Measurements from ENCODE around the gene DOP1B.
A peak's percentile ranks its signal among the peaks of the same experiment; 100 is the strongest.

DOP1B gene, protein sequence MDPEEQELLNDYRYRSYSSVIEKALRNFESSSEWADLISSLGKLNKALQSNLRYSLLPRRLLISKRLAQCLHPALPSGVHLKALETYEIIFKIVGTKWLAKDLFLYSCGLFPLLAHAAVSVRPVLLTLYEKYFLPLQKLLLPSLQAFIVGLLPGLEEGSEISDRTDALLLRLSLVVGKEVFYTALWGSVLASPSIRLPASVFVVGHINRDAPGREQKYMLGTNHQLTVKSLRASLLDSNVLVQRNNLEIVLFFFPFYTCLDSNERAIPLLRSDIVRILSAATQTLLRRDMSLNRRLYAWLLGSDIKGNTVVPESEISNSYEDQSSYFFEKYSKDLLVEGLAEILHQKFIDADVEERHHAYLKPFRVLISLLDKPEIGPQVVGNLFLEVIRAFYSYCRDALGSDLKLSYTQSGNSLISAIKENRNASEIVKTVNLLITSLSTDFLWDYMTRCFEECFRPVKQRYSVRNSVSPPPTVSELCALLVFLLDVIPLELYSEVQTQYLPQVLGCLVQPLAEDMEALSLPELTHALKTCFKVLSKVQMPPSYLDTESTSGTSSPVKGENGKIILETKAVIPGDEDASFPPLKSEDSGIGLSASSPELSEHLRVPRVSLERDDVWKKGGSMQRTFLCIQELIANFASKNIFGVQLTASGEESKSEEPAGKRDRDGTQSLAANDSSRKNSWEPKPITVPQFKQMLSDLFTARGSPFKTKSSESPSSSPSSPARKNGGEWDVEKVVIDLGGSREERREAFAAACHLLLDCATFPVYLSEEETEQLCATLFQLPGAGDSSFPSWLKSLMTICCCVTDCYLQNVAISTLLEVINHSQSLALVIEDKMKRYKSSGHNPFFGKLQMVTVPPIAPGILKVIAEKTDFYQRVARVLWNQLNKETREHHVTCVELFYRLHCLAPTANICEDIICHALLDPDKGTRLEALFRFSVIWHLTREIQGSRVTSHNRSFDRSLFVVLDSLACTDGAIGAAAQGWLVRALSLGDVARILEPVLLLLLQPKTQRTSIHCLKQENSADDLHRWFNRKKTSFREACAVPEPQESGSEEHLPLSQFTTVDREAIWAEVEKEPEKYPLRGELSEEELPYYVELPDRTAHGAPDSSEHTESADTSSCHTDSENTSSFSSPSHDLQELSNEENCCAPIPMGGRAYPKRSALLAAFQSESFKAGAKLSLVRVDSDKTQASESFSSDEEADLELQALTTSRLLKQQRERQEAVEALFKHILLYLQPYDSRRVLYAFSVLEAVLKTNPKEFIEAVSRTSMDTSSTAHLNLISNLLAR (N-terminal part only)

DNA sequence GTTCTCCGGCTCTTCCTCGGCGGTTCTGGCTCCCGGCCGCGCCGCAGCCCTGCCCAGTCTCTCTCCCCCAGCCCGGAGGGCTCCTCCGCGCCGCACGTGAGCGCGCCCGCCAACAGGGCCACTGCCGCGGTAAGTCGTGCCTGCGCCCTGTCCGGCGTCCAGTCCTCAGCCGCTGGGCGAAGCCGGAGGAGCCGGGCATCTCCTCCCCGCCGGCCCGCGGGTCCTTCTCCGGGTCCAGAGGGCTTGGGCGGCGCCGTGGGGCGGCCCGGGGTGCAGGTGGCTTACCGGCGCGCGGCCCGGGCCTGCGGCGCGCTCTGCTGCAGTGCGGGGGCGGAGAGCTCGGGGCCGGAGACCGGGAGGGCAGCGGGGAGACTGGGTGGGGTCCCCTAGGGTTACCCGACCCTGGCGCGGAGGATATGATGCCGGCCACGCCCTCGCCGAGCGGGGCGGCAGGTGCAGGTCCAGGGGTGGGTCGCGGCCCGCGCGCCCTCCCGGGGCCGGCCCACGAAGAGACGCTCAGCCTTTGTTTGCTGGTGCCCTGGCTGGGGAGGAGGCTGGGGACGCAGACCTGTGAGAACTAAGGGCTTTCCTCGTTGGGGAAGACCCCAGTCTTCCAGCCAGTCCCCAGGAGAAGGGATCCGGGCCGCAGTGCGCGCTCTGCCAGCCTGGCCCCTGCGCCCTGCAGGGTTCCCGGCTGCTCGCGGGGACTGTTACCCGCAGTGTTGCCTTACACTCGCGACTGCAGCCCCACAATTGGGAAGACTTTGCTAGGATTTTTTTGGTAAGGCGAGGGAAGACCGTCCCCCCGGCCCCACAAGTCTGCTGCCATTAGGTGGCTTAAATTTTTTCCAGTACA lies at the start of gene DOP1B:
Gene DOP1B, plus strand, starts transcription at position 10 of the 856 bp plus-strand sequence. CDS start 7,910 bp downstream, outside the sequence.
- H3K9ac ChIP-seq (ENCODE audit: insufficient read length): peak within 1 kb of the TSS; percentile 79
- H3K4me3 ChIP-seq: peak within 1 kb of the TSS; percentile 92
- no peak within 1 kb of the TSS for H3K27ac ChIP-seq
- H3K36me3 ChIP-seq (ENCODE audit: insufficient read depth, low read length): no peaks in the 10 kb centered on the region
- H3K9me3 ChIP-seq (ENCODE audit: low read depth, low read length): no peaks in the 10 kb centered on the region
- no peak for TF ChIP-seq FOXP2 (optimal IDR thresholded peaks at IDR 0.05; ENCODE audit: control extremely low read depth, extremely low read length, insufficient read depth)
- TF ChIP-seq POLR2AphosphoS5 (IDR thresholded peaks at IDR 0.05; ENCODE audit: borderline replicate concordance, low read depth, low read length): peak; percentile 49; the same call in 1 of the 2 replicates
- no peak for DNase-seq (ENCODE audit: low read depth, low spot score)

DNA sequence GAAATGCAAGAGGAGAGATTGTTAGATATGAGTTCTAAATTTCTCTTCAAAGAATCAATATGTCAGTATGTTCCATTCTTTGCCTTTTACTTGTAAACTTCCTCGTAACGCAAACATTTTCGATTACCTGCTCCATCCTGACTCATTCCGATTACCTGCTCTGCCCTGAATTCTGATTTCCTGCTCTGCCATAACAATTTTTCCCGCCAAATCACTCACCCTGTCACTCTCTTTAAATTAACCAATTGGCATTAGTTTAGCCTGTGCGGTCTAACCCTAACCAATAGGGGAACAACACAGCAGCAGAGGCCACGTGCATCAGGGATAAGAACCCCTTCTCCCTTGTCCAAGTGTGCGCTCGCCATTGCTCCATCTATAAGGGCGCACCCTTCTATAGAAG lies 46.8 kb upstream of the DOP1B start:
- Histone ChIP-seq H3K9ac (ENCODE audit: insufficient read length) (no peak overlapping the region), H3K9me3 (ENCODE audit: low read depth, low read length) (no peaks in the 10 kb centered on the region), H3K27ac (no peak overlapping the region), H3K36me3 (ENCODE audit: insufficient read depth, low read length) (no peaks in the 10 kb centered on the region), H3K4me3 (no peak overlapping the region)
- no peak for DNase-seq (ENCODE audit: low read depth, low spot score)
- TF ChIP-seq FOXP2 (optimal IDR thresholded peaks at IDR 0.05; ENCODE audit: control extremely low read depth, extremely low read length, insufficient read depth) (no peak), POLR2AphosphoS5 (IDR thresholded peaks at IDR 0.05; ENCODE audit: borderline replicate concordance, low read depth, low read length) (no peak), EZH2 (IDR thresholded peaks at IDR 0.05) (no peak)

DNA sequence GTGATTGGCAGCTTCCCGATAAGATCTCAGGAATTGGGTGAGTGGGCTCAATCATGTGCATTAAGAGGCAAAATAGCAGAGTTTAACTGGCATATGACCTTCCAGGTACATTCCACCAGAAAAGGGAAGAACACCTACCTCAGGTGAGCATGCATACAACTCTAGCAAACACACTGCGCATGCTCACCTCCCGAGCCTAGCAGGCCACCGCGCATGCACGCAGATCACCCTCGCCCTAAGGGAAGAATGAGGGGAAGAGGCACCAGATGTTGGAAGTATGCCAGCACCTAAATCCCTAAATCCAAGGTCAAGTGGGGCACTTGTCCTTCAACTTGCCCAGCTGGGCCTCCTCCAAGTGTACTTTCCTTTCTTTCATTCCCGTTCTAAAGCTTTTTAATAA lies 45.4 kb upstream of the DOP1B start:
- no peaks in the 10 kb centered on the region for H3K9me3 ChIP-seq (ENCODE audit: low read depth, low read length)
- H3K27ac ChIP-seq: no peak overlapping the region
- H3K36me3 ChIP-seq (ENCODE audit: insufficient read depth, low read length): no peaks in the 10 kb centered on the region
- no peak for TF ChIP-seq POLR2AphosphoS5 (IDR thresholded peaks at IDR 0.05; ENCODE audit: borderline replicate concordance, low read depth, low read length)
- TF ChIP-seq FOXP2 (optimal IDR thresholded peaks at IDR 0.05; ENCODE audit: control extremely low read depth, extremely low read length, insufficient read depth): no peak
- TF ChIP-seq EZH2 (IDR thresholded peaks at IDR 0.05): no peak
- no peak overlapping the region for H3K4me3 ChIP-seq
- no peak overlapping the region for H3K9ac ChIP-seq (ENCODE audit: insufficient read length)
- no peak for DNase-seq (ENCODE audit: low read depth, low spot score)

DNA sequence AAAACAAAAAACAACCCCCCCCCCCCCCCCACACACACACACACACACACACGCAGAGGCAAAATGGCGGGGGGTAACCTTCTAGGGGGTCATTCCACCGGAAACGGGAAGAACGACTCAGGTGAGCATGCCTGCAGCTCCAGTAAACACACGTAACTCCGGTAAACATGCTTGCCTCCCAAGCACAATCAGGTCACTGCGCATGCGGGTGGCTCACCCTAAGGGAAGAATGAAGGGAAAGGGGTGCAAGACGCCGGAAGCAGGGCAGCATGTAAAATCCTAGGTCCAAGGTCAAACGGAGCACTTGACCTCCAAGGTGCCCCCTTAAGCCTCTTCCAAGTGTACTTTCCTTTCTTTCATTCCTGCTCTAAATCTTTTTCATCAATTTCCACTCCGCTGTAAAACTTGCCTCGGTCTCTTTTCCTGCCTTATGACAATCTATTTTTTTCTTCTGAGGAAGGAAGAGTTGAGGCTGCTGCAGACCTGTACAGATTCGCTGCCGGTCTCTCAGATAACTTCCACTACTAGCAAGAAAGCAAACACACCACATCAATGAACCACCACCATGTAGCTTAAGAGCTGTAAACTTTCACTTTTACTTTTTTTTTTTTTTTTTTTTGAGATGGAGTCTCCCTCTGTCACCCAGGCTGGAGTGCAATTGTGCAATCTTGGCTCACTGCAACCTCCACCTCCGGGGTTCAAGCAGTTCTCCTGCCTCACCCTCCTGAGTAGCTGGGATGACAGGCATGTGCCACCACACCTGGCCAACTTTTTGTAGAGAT lies 42.8 kb upstream of the DOP1B start:
- H3K9me3 ChIP-seq (ENCODE audit: low read depth, low read length): no peaks in the 10 kb centered on the region
- no peak overlapping the region for H3K9ac ChIP-seq (ENCODE audit: insufficient read length)
- TF ChIP-seq POLR2AphosphoS5 (IDR thresholded peaks at IDR 0.05; ENCODE audit: borderline replicate concordance, low read depth, low read length) (no peak), FOXP2 (optimal IDR thresholded peaks at IDR 0.05; ENCODE audit: control extremely low read depth, extremely low read length, insufficient read depth) (no peak), EZH2 (IDR thresholded peaks at IDR 0.05) (no peak)

DNA sequence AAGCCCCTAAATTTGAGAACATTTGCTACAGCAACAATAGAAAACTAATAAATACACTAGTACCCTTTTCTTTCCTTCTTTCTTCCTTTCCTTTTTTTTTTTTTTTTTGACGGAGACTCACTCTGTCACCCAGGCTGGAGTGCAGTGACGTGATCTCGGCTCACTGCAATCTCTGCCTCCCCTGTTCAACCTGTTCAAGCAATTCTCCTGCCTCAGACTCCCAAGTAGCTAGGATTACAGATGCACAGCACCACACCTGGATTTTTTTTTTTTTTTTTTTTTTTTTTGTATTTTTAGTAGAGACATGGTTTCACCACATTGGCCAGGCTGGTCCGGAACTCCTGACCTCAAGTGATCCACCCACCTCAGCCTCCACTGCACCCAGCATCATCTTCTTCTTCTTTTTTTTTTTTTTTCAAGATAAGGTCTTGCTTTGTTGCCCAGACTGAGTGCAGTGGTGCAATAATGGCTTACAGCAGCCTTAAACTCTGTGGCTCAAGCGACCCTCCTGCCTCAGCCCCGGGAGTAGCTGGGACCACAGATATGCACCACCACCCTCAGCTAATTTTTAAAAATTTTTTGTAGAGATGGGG lies 41.4 kb upstream of the DOP1B start:
- Histone ChIP-seq H3K36me3 (ENCODE audit: insufficient read depth, low read length) (no peaks in the 10 kb centered on the region), H3K9me3 (ENCODE audit: low read depth, low read length) (no peaks in the 10 kb centered on the region), H3K27ac (no peak overlapping the region), H3K9ac (ENCODE audit: insufficient read length) (no peak overlapping the region), H3K4me3 (no peak overlapping the region)
- DNase-seq (ENCODE audit: low read depth, low spot score): no peak
- no peak for TF ChIP-seq FOXP2 (optimal IDR thresholded peaks at IDR 0.05; ENCODE audit: control extremely low read depth, extremely low read length, insufficient read depth)
- no peak for TF ChIP-seq POLR2AphosphoS5 (IDR thresholded peaks at IDR 0.05; ENCODE audit: borderline replicate concordance, low read depth, low read length)
- TF ChIP-seq EZH2 (IDR thresholded peaks at IDR 0.05): no peak

More for the DNA sequence above, 42.8 kb upstream of the DOP1B start:
- no peaks in the 10 kb centered on the region for H3K36me3 ChIP-seq (ENCODE audit: insufficient read depth, low read length)
- H3K4me3 ChIP-seq: no peak overlapping the region
- DNase-seq (ENCODE audit: low read depth, low spot score): no peak
- H3K27ac ChIP-seq: no peak overlapping the region

DNA sequence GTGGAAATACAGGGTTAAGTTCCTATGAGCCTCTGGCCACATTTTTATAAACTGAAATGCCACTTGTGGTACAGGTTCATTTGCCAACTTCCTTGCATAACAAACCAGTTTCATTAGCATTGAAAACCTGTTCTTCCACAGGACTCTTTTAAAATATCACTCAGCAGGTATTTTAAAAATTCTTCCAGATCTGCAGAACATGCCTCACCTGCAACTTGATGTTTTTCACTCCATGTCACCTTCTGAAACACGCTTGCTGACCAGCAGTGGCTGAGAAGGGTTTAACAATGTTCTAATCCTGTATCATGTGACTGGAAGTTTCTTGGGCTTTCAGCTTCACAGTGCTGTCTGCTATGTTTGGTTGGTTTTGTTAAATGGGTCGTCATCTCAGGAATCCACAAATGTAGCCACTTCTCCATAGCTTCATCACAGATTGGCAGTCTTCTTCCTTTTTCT lies 39.3 kb upstream of the DOP1B start:
- Histone ChIP-seq H3K27ac (no peak overlapping the region), H3K9ac (ENCODE audit: insufficient read length) (no peak overlapping the region), H3K36me3 (ENCODE audit: insufficient read depth, low read length) (no peaks in the 10 kb centered on the region), H3K9me3 (ENCODE audit: low read depth, low read length) (no peaks in the 10 kb centered on the region), H3K4me3 (no peak overlapping the region)
- TF ChIP-seq POLR2AphosphoS5 (IDR thresholded peaks at IDR 0.05; ENCODE audit: borderline replicate concordance, low read depth, low read length) (no peak), EZH2 (IDR thresholded peaks at IDR 0.05) (no peak), FOXP2 (optimal IDR thresholded peaks at IDR 0.05; ENCODE audit: control extremely low read depth, extremely low read length, insufficient read depth) (no peak)
- DNase-seq (ENCODE audit: low read depth, low spot score): no peak
